ENCODE measurements around the gene EPDR1.

Gene EPDR1

GRCh38 chr7:37981664-37982063 is 61.2 kb downstream of the EPDR1 start:
- no peak for DNase-seq

- peak in 2 of 14 donors; percentile 2 to 3 for DNase-seq
These were observed 62.0 kb downstream of the EPDR1 start for GRCh38 chr7:37982423-37982822.

GRCh38 chr7:37984750-37985390 is 64.4 kb downstream of the EPDR1 start:
- DNase-seq = no peak

GRCh38 chr7:37986908-37987330 is 66.5 kb downstream of the EPDR1 start:
- DNase-seq = no peak

- no peak for DNase-seq
These were observed 67.3 kb downstream of the EPDR1 start for GRCh38 chr7:37987732-37988131.

GRCh38 chr7:37988721-37989650 is 68.5 kb downstream of the EPDR1 start:
- no peak for DNase-seq

GRCh38 chr7:37990337-37990736 is 69.9 kb downstream of the EPDR1 start:
- no peak for DNase-seq

- DNase-seq = no peak
These were observed 72.6 kb downstream of the EPDR1 start for GRCh38 chr7:37993060-37993501.

GRCh38 chr7:37999673-38000072 is 79.2 kb downstream of the EPDR1 start:
- DNase-seq = no peak

- DNase-seq = no peak
These were observed 79.8 kb downstream of the EPDR1 start for GRCh38 chr7:38000272-38000671.
